GM12878 (cell line): ENCODE measurements around the gene C11orf16. TPM values are rescaled to one million over a fixed set of nuclear protein-coding genes. Genes with fewer than 3 reads are reported as not detected.

ENCODE experiments used
- ATAC-seq: fragments of 200-7000 bp; cut with Tn5 transposase; 3 replicates; pipeline ENCODE4 v1.9.1; 2020; ENCODE audit warnings: mild to moderate bottlenecking, moderate library complexity
- BruUV-seq: library from RNA; stranded (reverse); fragments of 400-500 nt; replicated peaks from 2 replicates; lab custom pipeline; 2021; lab: Mats Ljungman, UMichigan
- CTCF ChIA-PET: fragments of 300-600 bp; sonication (Branson Sonifier 250); formaldehyde crosslinking; extraction: SDS; loops from one replicate; lab custom pipeline; 2021; ENCODE audit warnings: inconsistent platforms; lab: Yijun Ruan, JAX
- POLR2A ChIA-PET: fragments of 350-600 bp; formaldehyde crosslinking; extraction: SDS; loops from one replicate; lab custom pipeline; 2021; ENCODE audit warnings: inconsistent platforms; lab: Charles Lee
- RAD21 ChIA-PET: fragments of 300-600 bp; sonication (Branson Sonifier 250); formaldehyde crosslinking; loops from one replicate; lab custom pipeline; 2023; ENCODE audit warnings: antibody characterized with exemption; ENCODE audit not compliant: unreplicated experiment; lab: Charles Lee
- SMC1A ChIA-PET: fragments of 300-600 bp; sonication (Branson Sonifier 250); formaldehyde crosslinking; loops from one replicate; lab custom pipeline; 2023; ENCODE audit not compliant: unreplicated experiment, uncharacterized antibody; lab: Charles Lee
- DNase-seq: peaks from one replicate; pipeline ENCODE4 v3.0.0-alpha.2; 2011; ENCODE audit warnings: low read depth, low spot score
- FAIRE-seq: peaks from 3 replicates; lab custom pipeline; 2011; peaks lifted over from hg19 to GRCh38; lab: Jason Lieb, UNC
- H2AFZ ChIP-seq: 2 replicates; pipeline ENCODE4 v1.6.0; 2011; ENCODE audit warnings: low read depth, low read length, control low read depth; ENCODE audit not compliant: control insufficient read depth
- H3K27ac ChIP-seq: 2 replicates; pipeline ENCODE4 v1.5.1; 2011; ENCODE audit warnings: control low read depth; ENCODE audit not compliant: control insufficient read depth, insufficient read depth
- H3K27me3 ChIP-seq, 2 experiments: replicated peaks in 1 of 2; 2 replicates each; pipeline versions ENCODE4 v1.6.0 to v1.6.1; 2011; ENCODE audit warnings: low read length in 1 of 2; ENCODE audit not compliant: control insufficient read depth in 2 of 2, insufficient read depth in 2 of 2
- H3K36me3 ChIP-seq, 2 experiments: 2 replicates each; pipeline ENCODE4 v1.5.1; 2011; ENCODE audit warnings: low read length in 1 of 2; ENCODE audit not compliant: control insufficient read depth in 2 of 2, insufficient read depth in 2 of 2
- H3K4me1 ChIP-seq: 2 replicates; pipeline ENCODE4 v1.6.1; 2011; ENCODE audit warnings: mild to moderate bottlenecking, low read length, moderate library complexity, mixed read lengths; ENCODE audit not compliant: control insufficient read depth, insufficient read depth
- H3K4me2 ChIP-seq: 2 replicates; pipeline ENCODE4 v1.6.0; 2011; ENCODE audit warnings: control low read depth; ENCODE audit not compliant: control insufficient read depth, insufficient read depth
- H3K4me3 ChIP-seq: fragments of 200-600 bp; sonication (generic); 2 replicates; pipeline ENCODE4 v1.5.1; 2016
- H3K79me2 ChIP-seq: 2 replicates; pipeline ENCODE4 v1.6.0; 2011; ENCODE audit warnings: low read length; ENCODE audit not compliant: control insufficient read depth, insufficient read depth
- H3K9ac ChIP-seq: 2 replicates; pipeline ENCODE4 v1.8.0; 2011; ENCODE audit warnings: low read length, control low read depth, mixed read lengths; ENCODE audit not compliant: control insufficient read depth, insufficient read depth
- H3K9me3 ChIP-seq: replicated peaks from 3 replicates; pipeline ENCODE4 v1.5.1; 2011; ENCODE audit warnings: mild to moderate bottlenecking, low read length; ENCODE audit not compliant: control insufficient read depth, insufficient read depth
- H4K20me1 ChIP-seq: 2 replicates; pipeline ENCODE4 v1.6.0; 2011; ENCODE audit not compliant: control insufficient read depth, insufficient read depth
- BACH1 ChIP-seq: fragments of 450-650 bp; IDR thresholded peaks from 2 replicates; pipeline ENCODE4 v1.6.1; 2017; ENCODE audit warnings: mild to moderate bottlenecking, borderline replicate concordance
- BCL11A ChIP-seq: IDR thresholded peaks from 2 replicates; pipeline ENCODE4 v1.6.1; 2011; ENCODE audit warnings: low read depth, low read length
- CHD1 ChIP-seq: IDR thresholded peaks from 2 replicates; pipeline ENCODE4 v1.6.1; 2012; ENCODE audit warnings: low read depth, low read length, improper control_type of control experiment
- NR2F1 ChIP-seq: fragments of 450-650 bp; conservative IDR thresholded peaks from 2 replicates; pipeline ENCODE4 v1.6.1; 2017; ENCODE audit warnings: mild to moderate bottlenecking
- RELB ChIP-seq: fragments of 450-650 bp; IDR thresholded peaks from 2 replicates; pipeline ENCODE4 v1.6.1; 2017; ENCODE audit warnings: low read depth, mild to moderate bottlenecking, moderate library complexity
- WGBS: methylation state at CpG from one replicate; pipeline ENCODE4 v1.1.6; 2016; ENCODE audit warnings: low lambda C conversion rate; ENCODE audit not compliant: insufficient replicate concordance, insufficient coverage; ENCODE audit errors: missing lambda C conversion rate; 5-methylcytosine and 5-hydroxymethylcytosine counted together
- in situ Hi-C: fragments of 300-500 bp; cut with MboI; formaldehyde crosslinking; loops from 9 replicates; pipeline ENCODE4 v1.14.3; 2018; ENCODE audit warnings: mixed read lengths
- intact Hi-C: fragments of 100-400 bp; cut with micrococcal nuclease; formaldehyde crosslinking; loops from one replicate; pipeline ENCODE4 v1.14.2; 2022; ENCODE audit not compliant: unreplicated experiment
- polyA plus RNA-seq, 11 experiments: library from polyadenylated mRNA; depleted of rRNA in 4 of 11; unstranded in 6 of 11; stranded (reverse) in 5 of 11; fragments of >200 nt; fragmentation: Nextera tagmentation in 4 of 11; fragmentation: Illumina TruSeq in 1 of 11; extraction: Ambion mirVana in 4 of 11; extraction: Trizol in 1 of 11; gene quantifications; 1 replicate in 1 of 11; 2 replicates in 10 of 11; pipeline versions ENCODE4 v1.2.1 to v1.2.3, GENCODE V29; 2011 to 2016; ENCODE audit warnings: inconsistent platforms in 2 of 11, missing spikeins in 2 of 11, low read depth in 1 of 11
- total RNA-seq, 4 experiments: library from RNA; depleted of rRNA in 3 of 4; stranded (reverse); fragments of >200 nt in 3 of 4; fragmentation: Illumina TruSeq in 1 of 4; extraction: Trizol in 1 of 4; gene quantifications; 2 replicates each; pipeline versions ENCODE4 v1.2.1 to v1.2.3, GENCODE V29; 2013 to 2021

C11orf16 gene
- total and polyA plus RNA-seq, 10 of the 15 experiments (the other 5 are each of a cell fraction or from before 2014, with no cell fraction given), result 0.05 to 0.39 (median 0.32) TPM; not detected in 7

GRCh38 chr11:8914661-8915018 is 18.1 kb downstream of the C11orf16 start:
- in situ Hi-C loops (no loop called here), intact Hi-C loops (loop anchor here (1.0 to 5.0 kb wide), 4 partner anchors 45 to 227 kb away; no protein-coding TSS in a partner anchor)
- 98% methylated on average over 4 of the region's 4 CpGs for WGBS
- ATAC-seq (no peak), DNase-seq (no peak), FAIRE-seq (no peak)
- no peaks in the 10 kb centered on the region for H3K9me3 ChIP-seq
- H3K79me2 ChIP-seq, result peaks cover 8% of the 10 kb centered on the region
- no peak overlapping the region for H2AFZ ChIP-seq
- peaks cover 16% of the 10 kb centered on the region for H3K4me1 ChIP-seq
- H4K20me1 ChIP-seq, result no peaks in the 10 kb centered on the region
- BruUV-seq, result no TSS peak
- H3K9ac ChIP-seq, result no peak overlapping the region
- H3K36me3 ChIP-seq, result peaks cover 0 to 19% of the 10 kb centered on the region in 2 experiments; a peak in 3 of 4 replicates
- H3K4me3 ChIP-seq, result no peak overlapping the region
- POLR2A ChIA-PET, result interaction anchor here (1.0 kb wide), 1 partner anchor 45 kb away, joined by 5 read pairs; no protein-coding TSS in a partner anchor
- CTCF ChIA-PET, result interaction anchor here (0.5 to 6.9 kb wide), 33 partner anchors 8 to 1394 kb away, joined by 3 to 196 read pairs (median 4); partner anchors contain the start of genes ASCL3, C11orf16, TMEM9B and ZNF143
- H3K27me3 ChIP-seq, result no peaks in the 10 kb centered on the region; a peak in 1 of 4 replicates
- TF ChIP-seq BACH1 (no peak), CHD1 (no peak), BCL11A (no peak), RELB (no peak), NR2F1 (no peak)
- SMC1A ChIA-PET, result interaction anchor here (0.9 to 2.8 kb wide), 12 partner anchors 17 to 301 kb away, joined by 3 to 77 read pairs (median 3); partner anchors contain the start of gene ASCL3
- no peak overlapping the region for H3K27ac ChIP-seq
- RAD21 ChIA-PET, result interaction anchor here (0.6 to 5.8 kb wide), 10 partner anchors 24 to 592 kb away, joined by 3 to 97 read pairs (median 4); partner anchors contain the start of gene ZNF143
- H3K4me2 ChIP-seq, result no peak overlapping the region
